Measurements from ENCODE around the gene PRKCE.

- TF ChIP-seq CTCF (conservative IDR thresholded peaks at IDR 0.05 in 1 of 2, IDR thresholded peaks at IDR 0.05 in 1 of 2; ENCODE audit: low read depth in 1 of 2, low read length in 2 of 2), result no peak
- no peak for TF ChIP-seq EZH2 (IDR thresholded peaks at IDR 0.05; ENCODE audit: low read length, missing control alignments)
These were observed 314.5 kb downstream of the PRKCE start for GRCh38 chr2:45965871-45966498.

Measured in fibroblast of lung (primary cell).